GM23248 (cell line): Measurements from ENCODE around the gene RNF126.

ENCODE experiments used
- EZH2 ChIP-seq: fragments of 200-600 bp; sonication (generic); IDR thresholded peaks from 2 replicates; pipeline ENCODE4 v1.6.1; 2018; ENCODE audit warnings: antibody characterized with exemption, mild to moderate bottlenecking; ENCODE audit not compliant: insufficient read depth, poor library complexity, severe bottlenecking
- EZH2phosphoT487 ChIP-seq: fragments of 200-600 bp; sonication (generic); IDR thresholded peaks from 2 replicates; pipeline ENCODE4 v1.6.1; 2018; ENCODE audit warnings: antibody characterized with exemption, moderate library complexity, mild to moderate bottlenecking, low read depth; ENCODE audit not compliant: insufficient read depth

DNA sequence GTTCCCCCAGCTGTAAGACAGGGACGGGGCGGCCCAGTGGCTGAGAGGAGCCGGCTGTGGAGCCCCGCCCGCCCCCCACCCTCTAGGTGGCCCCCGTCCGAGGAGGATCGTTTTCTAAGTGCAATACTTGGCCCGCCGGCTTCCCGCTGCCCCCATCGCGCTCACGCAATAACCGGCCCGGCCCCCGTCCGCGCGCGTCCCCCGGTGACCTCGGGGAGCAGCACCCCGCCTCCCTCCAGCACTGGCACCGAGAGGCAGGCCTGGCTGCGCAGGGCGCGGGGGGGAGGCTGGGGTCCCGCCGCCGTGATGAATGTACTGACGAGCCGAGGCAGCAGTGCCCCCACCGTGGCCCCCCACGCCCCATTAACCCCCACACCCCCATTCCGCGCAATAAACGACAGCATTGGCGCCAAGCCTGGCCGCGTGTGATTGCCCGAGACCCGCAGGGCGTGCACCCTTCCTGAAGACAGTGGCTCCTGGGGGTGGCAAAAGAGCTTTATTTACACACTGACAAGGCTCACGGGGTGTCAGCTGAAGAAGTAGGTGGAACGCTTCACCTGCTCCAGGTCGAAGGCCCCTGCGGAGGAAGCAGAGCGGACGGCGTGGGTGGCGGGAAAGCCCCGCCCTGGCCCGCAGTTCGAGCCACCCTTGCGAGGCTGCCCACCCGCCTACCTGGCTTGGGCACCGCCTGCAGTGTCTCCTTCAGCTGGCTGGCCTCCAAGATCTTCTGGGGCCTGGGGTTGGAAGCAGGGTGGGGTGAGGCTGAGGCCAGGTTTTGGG, 46.1 kb downstream of the RNF126 start:
- no peak for TF ChIP-seq EZH2
- TF ChIP-seq EZH2phosphoT487: no peak
